CD4-positive, alpha-beta T cell (primary cell): ENCODE results near the gene TMED9. TPM values are rescaled to one million over a fixed set of nuclear protein-coding genes. Genes with fewer than 3 reads are reported as not detected.

ENCODE experiments used
- ATAC-seq: fragments of 200-7000 bp; cut with Tn5 transposase; one replicate; pipeline ENCODE4 v1.10.0; 2022; ENCODE audit warnings: mild to moderate bottlenecking; ENCODE audit not compliant: poor library complexity
- CTCF ChIA-PET: fragments of 350-600 bp; sonication (Branson Sonifier 250); formaldehyde crosslinking; loops from one replicate; lab custom pipeline; 2021; ENCODE audit warnings: antibody characterized with exemption, inconsistent platforms; lab: Charles Lee
- POLR2A ChIA-PET: fragments of 350-600 bp; sonication (Branson Sonifier 250); formaldehyde crosslinking; loops from one replicate; lab custom pipeline; 2021; ENCODE audit warnings: antibody characterized with exemption, inconsistent platforms; lab: Charles Lee
- DNase-seq, 14 experiments: peaks; one replicate each; pipeline ENCODE4 v3.0.0-alpha.2; 2013 to 2020; ENCODE audit warnings: mixed read lengths in 2 of 14
- H3K27ac ChIP-seq, 2 donors: one replicate each; pipeline versions ENCODE4 v1.5.1 to v1.7.0; 2013; ENCODE audit warnings: low read length in 2 of 2, low read depth in 1 of 2, mild to moderate bottlenecking in 1 of 2
- H3K27me3 ChIP-seq, 2 experiments: 1 replicate in 1 of 2; 2 replicates in 1 of 2; pipeline versions ENCODE4 v1.6.1 to v1.7.0; 2013; ENCODE audit warnings: low read length in 2 of 2, control low read depth in 1 of 2, mild to moderate bottlenecking in 1 of 2, moderate library complexity in 1 of 2; ENCODE audit not compliant: insufficient read depth in 2 of 2, control insufficient read depth in 1 of 2
- H3K36me3 ChIP-seq: one replicate; pipeline ENCODE4 v1.6.1; 2013; ENCODE audit warnings: low read length, control low read depth; ENCODE audit not compliant: insufficient read depth
- H3K4me1 ChIP-seq: one replicate; pipeline ENCODE4 v1.6.1; 2013; ENCODE audit warnings: low read length, control low read depth; ENCODE audit not compliant: insufficient read depth
- H3K4me3 ChIP-seq: one replicate; pipeline ENCODE4 v1.5.1; 2013; ENCODE audit warnings: mild to moderate bottlenecking, low read length, moderate library complexity
- H3K9me3 ChIP-seq, 2 experiments: 1 replicate in 1 of 2; 2 replicates in 1 of 2; pipeline versions ENCODE4 v1.6.1 to v1.7.0; 2013; ENCODE audit warnings: low read length in 2 of 2, mild to moderate bottlenecking in 2 of 2, control low read depth in 1 of 2, moderate library complexity in 1 of 2; ENCODE audit not compliant: control insufficient read depth in 1 of 2, insufficient read depth in 1 of 2
- H3K27ac Mint-ChIP-seq: one replicate; pipeline ENCODE4 v1.8.0; 2020; ENCODE audit warnings: mixed read lengths
- H3K27me3 Mint-ChIP-seq: one replicate; pipeline ENCODE4 v1.8.0; 2021; ENCODE audit warnings: mixed read lengths
- H3K36me3 Mint-ChIP-seq: one replicate; pipeline ENCODE4 v1.8.0; 2021; ENCODE audit warnings: low read depth, mixed read lengths
- H3K4me1 Mint-ChIP-seq: one replicate; pipeline ENCODE4 v1.8.0; 2021; ENCODE audit warnings: low read depth, mixed read lengths
- H3K4me3 Mint-ChIP-seq: one replicate; pipeline ENCODE4 v1.8.0; 2020; ENCODE audit warnings: mild to moderate bottlenecking, mixed read lengths
- H3K9me3 Mint-ChIP-seq: one replicate; pipeline ENCODE4 v1.8.0; 2020; ENCODE audit warnings: mixed read lengths
- intact Hi-C, 2 experiments: fragments of 100-400 bp; cut with DNase I in 1 of 2; cut with micrococcal nuclease in 1 of 2; formaldehyde crosslinking; loops; one replicate each; pipeline versions ENCODE4 v1.15.1 to v1.9.0; 2023 to 2025; cut with DNase I, micrococcal nuclease
- total RNA-seq, 174 experiments: library from RNA in 2 of 174; stranded (reverse) in 2 of 174; gene quantifications; one replicate each; pipeline ENCODE4 v1.2.3 and lab custom pipeline; 2021 to 2026
- TF ChIP-seq, protein P1 (sequence below): fragments of 200-600 bp; IDR thresholded peaks from one replicate; pipeline ENCODE4 v1.8.0; 2022; ENCODE audit warnings: antibody characterized with exemption, mild to moderate bottlenecking

TMED9 gene
- total RNA-seq, 2 experiments from 2014 or later = 42.7 to 47.8 TPM

DNA sequence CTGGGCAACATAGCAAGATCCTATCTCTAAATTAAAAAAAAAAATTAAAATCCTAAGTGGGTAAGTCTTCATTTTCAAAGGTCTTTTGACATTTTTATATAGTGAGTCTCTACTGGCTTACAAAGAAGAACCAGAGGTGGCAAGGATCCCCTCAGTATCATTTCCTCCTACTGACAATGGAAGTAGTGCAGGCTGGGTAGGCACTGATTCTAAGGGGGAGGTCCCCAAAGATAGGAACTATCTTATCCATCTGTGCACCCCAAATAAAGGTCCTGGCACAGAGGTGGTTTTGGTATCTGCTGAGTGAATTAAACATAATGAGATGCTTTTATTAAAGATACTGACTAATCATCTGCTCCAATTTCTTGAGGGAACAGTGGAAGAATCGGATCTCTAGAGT lies 41.9 kb upstream of the TMED9 start:
- DNase-seq = no peak
- peak overlapping the region; percentile 69 for H3K4me3 Mint-ChIP-seq

DNA sequence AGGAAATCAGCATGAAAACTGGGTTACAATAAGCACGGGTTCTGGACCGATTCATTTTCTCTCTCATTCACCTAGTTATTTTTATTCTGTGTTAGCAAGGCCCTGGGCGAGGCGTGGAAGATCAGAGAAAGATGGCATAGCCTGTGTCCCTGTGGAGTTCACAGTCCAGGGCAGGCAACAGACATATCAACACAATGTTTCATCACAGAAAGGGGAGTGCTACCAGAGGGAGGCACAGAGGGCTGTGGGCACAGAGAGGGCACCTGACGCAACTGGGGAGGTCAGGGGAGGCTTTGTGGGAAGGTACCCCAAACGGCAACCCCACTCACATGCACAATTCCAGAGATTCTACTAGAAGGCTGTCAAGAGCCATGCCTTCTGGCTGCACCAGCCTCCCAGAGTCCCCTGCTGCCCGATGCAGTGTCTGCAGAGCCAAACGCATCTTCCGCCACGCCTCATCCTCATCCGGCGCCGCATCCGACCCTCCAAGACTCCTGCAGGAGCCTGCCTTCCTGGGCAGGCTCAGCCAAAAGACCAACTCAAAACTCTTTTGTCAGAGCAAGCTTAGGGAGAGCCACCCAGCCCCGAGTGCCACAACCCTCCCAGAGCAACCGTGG lies 39.1 kb upstream of the TMED9 start:
- H3K27ac ChIP-seq = no peak overlapping the region
- H3K4me1 Mint-ChIP-seq = peaks cover 53% of the 10 kb centered on the region
- H3K4me3 Mint-ChIP-seq = peak overlapping the region; percentile 86
- DNase-seq (peak in 1 of 14 experiments; percentile 25), ATAC-seq (no peak)
- CTCF ChIA-PET = interaction anchor here (0.7 kb wide), 1 partner anchor 150 kb away, joined by 3 read pairs; no protein-coding TSS in a partner anchor
- H3K36me3 Mint-ChIP-seq = peaks cover 27% of the 10 kb centered on the region
- intact Hi-C loops = loop anchor here in 1 of 2 experiments (5.0 kb wide), 1 partner anchor 649 kb away; the partner anchor contains the start of gene HNRNPAB
- H3K27ac Mint-ChIP-seq = peak overlapping the region; percentile 24
- no peaks in the 10 kb centered on the region for H3K9me3 Mint-ChIP-seq
- H3K27me3 Mint-ChIP-seq = no peaks in the 10 kb centered on the region
- TF ChIP-seq, protein P1, sequence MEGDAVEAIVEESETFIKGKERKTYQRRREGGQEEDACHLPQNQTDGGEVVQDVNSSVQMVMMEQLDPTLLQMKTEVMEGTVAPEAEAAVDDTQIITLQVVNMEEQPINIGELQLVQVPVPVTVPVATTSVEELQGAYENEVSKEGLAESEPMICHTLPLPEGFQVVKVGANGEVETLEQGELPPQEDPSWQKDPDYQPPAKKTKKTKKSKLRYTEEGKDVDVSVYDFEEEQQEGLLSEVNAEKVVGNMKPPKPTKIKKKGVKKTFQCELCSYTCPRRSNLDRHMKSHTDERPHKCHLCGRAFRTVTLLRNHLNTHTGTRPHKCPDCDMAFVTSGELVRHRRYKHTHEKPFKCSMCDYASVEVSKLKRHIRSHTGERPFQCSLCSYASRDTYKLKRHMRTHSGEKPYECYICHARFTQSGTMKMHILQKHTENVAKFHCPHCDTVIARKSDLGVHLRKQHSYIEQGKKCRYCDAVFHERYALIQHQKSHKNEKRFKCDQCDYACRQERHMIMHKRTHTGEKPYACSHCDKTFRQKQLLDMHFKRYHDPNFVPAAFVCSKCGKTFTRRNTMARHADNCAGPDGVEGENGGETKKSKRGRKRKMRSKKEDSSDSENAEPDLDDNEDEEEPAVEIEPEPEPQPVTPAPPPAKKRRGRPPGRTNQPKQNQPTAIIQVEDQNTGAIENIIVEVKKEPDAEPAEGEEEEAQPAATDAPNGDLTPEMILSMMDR = no peak
- peaks cover 30% of the 10 kb centered on the region for H3K4me1 ChIP-seq
- H3K36me3 ChIP-seq = peaks cover 12% of the 10 kb centered on the region
- H3K4me3 ChIP-seq = peak overlapping the region; percentile 81
- no peaks in the 10 kb centered on the region for H3K27me3 ChIP-seq
- H3K9me3 ChIP-seq = no peaks in the 10 kb centered on the region
- POLR2A ChIA-PET = interaction anchor here (1.7 kb wide), 1 partner anchor 32 kb away, joined by 4 read pairs; no protein-coding TSS in a partner anchor

More for the DNA sequence above, 41.9 kb upstream of the TMED9 start:
- peaks cover 36% of the 10 kb centered on the region for H3K36me3 Mint-ChIP-seq
- H3K27me3 Mint-ChIP-seq = no peaks in the 10 kb centered on the region
- no peaks in the 10 kb centered on the region for H3K9me3 ChIP-seq
- POLR2A ChIA-PET = no interaction called here
- peaks cover 25% of the 10 kb centered on the region for H3K4me1 ChIP-seq
- TF ChIP-seq, protein P1 = no peak
- H3K9me3 Mint-ChIP-seq = no peaks in the 10 kb centered on the region
- ATAC-seq = no peak
- peaks cover 49% of the 10 kb centered on the region for H3K4me1 Mint-ChIP-seq
- intact Hi-C loops = loop anchor here in 1 of 2 experiments (5.0 kb wide), 1 partner anchor 652 kb away; the partner anchor contains the start of gene HNRNPAB
- H3K36me3 ChIP-seq = peaks cover 19% of the 10 kb centered on the region
- H3K27me3 ChIP-seq = no peaks in the 10 kb centered on the region
- H3K4me3 ChIP-seq = no peak overlapping the region
- CTCF ChIA-PET = no interaction called here
- H3K27ac ChIP-seq = no peak overlapping the region
- no peak overlapping the region for H3K27ac Mint-ChIP-seq

DNA sequence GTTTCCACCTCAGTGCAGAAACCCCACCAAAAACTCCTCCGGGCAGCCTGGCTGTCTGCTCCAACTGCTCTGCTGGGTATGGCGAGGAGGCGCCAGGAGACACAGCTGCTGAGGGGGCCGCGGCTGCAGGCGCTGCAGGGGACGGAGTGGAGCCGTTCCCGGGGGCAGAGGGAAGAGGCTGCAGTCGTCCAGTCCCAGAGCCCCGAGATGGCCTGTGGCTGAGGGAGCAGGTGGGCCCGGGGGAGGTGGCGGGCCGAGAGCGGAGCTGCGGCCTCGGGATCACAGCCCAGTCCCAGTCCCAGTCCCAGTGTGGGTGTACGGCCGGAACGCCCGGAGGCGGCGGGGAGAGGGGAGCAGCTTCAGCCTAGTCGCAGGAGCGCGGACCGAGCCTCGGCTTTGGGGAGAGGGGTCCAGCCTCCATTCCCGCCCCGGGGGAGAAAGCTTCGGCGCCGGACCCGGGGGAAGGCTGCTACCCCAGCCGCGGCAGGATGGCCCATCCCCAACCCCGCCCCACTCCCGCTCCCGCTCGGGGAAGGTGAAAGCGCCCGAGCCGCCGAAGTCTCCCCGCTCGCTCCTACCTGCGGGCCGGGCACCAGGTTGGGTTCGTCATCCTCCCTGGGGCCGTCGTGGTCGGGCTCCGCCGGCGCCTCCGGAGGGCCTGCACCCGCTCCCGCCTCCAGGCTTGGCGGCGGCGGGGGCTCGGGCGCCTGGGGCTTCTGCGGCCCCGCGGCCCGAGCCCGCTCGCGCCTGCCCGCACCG lies 38.2 kb upstream of the TMED9 start:
- Mint-ChIP-seq H3K4me3 (peak overlapping the region; percentile 86), H3K27ac (peak overlapping the region; percentile 71), H3K9me3 (no peaks in the 10 kb centered on the region), H3K36me3 (peaks cover 25% of the 10 kb centered on the region), H3K4me1 (peaks cover 46% of the 10 kb centered on the region), H3K27me3 (no peaks in the 10 kb centered on the region)
- Histone ChIP-seq H3K27ac (no peak overlapping the region), H3K36me3 (peaks cover 12% of the 10 kb centered on the region), H3K4me1 (peaks cover 30% of the 10 kb centered on the region), H3K9me3 (no peaks in the 10 kb centered on the region), H3K4me3 (peak overlapping the region; percentile 81), H3K27me3 (no peaks in the 10 kb centered on the region)
- DNase-seq = peak in 13 of 14 experiments; percentile 7 to 58 (median 31)
- ChIA-PET CTCF (no interaction called here), POLR2A (no interaction called here)
- intact Hi-C loops = loop anchor here in 1 of 2 experiments (2.0 to 5.0 kb wide), 4 partner anchors 37 to 648 kb away; partner anchors contain the start of genes B4GALT7, DDX41 and HNRNPAB
- TF ChIP-seq, protein P1 = no peak
- peak; percentile 32 for ATAC-seq
